Thymus (tissue), 11 donors: ENCODE results near the gene DPYD. TPM values are rescaled to one million over a fixed set of nuclear protein-coding genes. Genes with fewer than 3 reads are reported as not detected.

Experiments
- DNase-seq, 9 donors: peaks; one replicate each; pipeline ENCODE4 v3.0.0-alpha.2; 2013; ENCODE audit warnings: low spot score in 9 of 9, low read depth in 6 of 9, missing footprints in 1 of 9
- H3K27ac ChIP-seq, 2 donors: one replicate each; pipeline ENCODE4 v1.5.1; 2013; ENCODE audit warnings: control low read depth in 1 of 2, low read depth in 1 of 2, low read length in 1 of 2, mild to moderate bottlenecking in 1 of 2, moderate library complexity in 1 of 2
- H3K27me3 ChIP-seq, 2 donors: one replicate each; pipeline ENCODE4 v1.5.1; 2013; ENCODE audit warnings: low read length in 1 of 2; ENCODE audit not compliant: control insufficient read depth in 2 of 2, insufficient read depth in 1 of 2
- H3K36me3 ChIP-seq, 2 donors: one replicate each; pipeline ENCODE4 v1.5.1; 2013; ENCODE audit warnings: low read length in 1 of 2, mild to moderate bottlenecking in 1 of 2, moderate library complexity in 1 of 2; ENCODE audit not compliant: control insufficient read depth in 2 of 2, insufficient read depth in 2 of 2
- H3K4me1 ChIP-seq, 2 donors: one replicate each; pipeline ENCODE4 v1.5.1; 2013; ENCODE audit warnings: low read length in 2 of 2; ENCODE audit not compliant: control insufficient read depth in 2 of 2, insufficient read depth in 2 of 2
- H3K4me3 ChIP-seq, 2 donors: one replicate each; pipeline ENCODE4 v1.5.1; 2013; ENCODE audit warnings: low read length in 2 of 2, control low read depth in 1 of 2, mild to moderate bottlenecking in 1 of 2
- H3K9me3 ChIP-seq, 2 donors: one replicate each; pipeline ENCODE4 v1.5.1; 2013; ENCODE audit warnings: low read length in 1 of 2, mild to moderate bottlenecking in 1 of 2; ENCODE audit not compliant: control insufficient read depth in 2 of 2, insufficient read depth in 1 of 2
- WGBS: extraction: QIAGEN DNeasy Blood & Tissue Kit; methylation state at CpG from one replicate; pipeline ENCODE4 v1.1.7; 2013; 5-methylcytosine and 5-hydroxymethylcytosine counted together
- polyA plus RNA-seq: library from polyadenylated mRNA; stranded (reverse); fragments of 200-250 nt; gene quantifications from one replicate; pipeline ENCODE4 v1.2.3, GENCODE V29; 2013
- total RNA-seq: library from RNA; stranded (reverse); fragments of 120-200 nt; gene quantifications from one replicate; pipeline ENCODE4 v1.2.4, GENCODE V29; 2013
- donor health status: healthy.

The DPYD gene
- total and polyA plus RNA-seq, 2 donors, result 13.1 to 29.4 TPM

DNA sequence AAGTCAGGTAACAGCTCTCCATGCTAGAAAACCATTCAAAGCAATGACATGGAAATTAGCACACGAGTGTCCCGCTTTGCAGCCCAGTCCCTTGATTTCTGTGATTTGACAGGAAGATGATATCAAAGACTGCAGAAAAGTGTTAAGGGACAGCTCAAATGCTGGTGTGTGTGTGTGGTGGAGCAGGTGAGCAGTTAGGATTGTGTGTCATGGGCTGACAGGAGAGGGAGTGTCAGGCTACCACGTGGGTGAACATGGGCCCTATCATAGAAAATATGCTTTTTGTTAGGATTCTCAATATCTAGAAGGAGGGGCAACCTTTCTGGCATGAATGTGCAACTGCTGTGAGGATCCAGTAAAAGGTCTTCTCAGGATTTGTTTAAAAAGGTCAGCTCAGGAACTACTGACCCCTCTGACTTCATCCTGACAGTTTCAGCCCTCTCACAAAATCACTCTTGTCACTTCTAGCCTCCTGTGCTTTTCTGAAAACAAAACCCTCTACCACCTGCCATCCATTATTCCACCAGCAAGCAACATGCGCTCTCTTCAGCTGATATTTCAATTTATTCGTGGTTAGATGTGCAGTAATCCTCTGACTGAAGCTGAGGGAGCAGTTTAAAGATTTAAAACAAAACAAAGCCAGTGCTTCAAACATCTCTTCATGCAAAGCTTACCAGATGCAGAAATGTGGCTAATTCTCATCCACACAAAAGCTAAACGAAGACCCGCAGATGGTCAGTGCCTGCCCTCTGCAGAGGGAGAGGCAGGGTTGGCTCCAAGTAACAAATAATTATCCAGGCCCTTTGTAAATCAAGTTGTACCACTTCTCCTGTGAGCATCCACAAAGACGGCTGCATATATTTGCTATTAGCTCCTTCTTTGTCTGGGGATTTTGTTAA is 801.3 kb downstream of the DPYD start:
- no peaks in the 10 kb centered on the region for H3K36me3 ChIP-seq
- H3K4me1 ChIP-seq, result no peaks in the 10 kb centered on the region
- no peaks in the 10 kb centered on the region for H3K27me3 ChIP-seq
- H3K27ac ChIP-seq, result no peak overlapping the region
- DNase-seq, result no peak
- 94% methylated on average over 8 of the region's 8 CpGs for WGBS
- no peaks in the 10 kb centered on the region for H3K9me3 ChIP-seq
- no peak overlapping the region for H3K4me3 ChIP-seq

DNA sequence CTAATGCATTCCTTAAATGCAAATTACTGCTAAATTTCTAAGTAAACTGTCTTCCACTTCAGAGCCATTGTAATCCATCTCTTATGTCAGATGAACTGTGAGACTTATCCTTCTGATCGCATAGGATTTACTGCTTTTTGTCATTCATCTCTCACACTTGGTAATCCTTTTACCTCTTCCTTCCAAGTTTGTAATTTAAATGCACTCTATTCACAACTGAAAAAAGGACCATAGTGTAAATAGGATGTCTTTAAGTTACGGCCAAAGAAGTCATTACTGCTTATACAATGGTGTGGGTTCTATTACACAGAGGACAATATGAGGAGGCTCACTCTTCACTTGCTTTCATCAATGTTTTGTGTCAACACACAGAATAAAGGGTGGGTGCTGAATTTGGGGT is 806.0 kb downstream of the DPYD start:
- 97% methylated on average over 2 of the region's 2 CpGs for WGBS
- Histone ChIP-seq H3K9me3 (no peaks in the 10 kb centered on the region), H3K36me3 (no peaks in the 10 kb centered on the region), H3K27me3 (no peaks in the 10 kb centered on the region), H3K4me1 (no peaks in the 10 kb centered on the region), H3K27ac (no peak overlapping the region), H3K4me3 (no peak overlapping the region)
- no peak for DNase-seq

GRCh38 chr1:97112442-97112841 is 808.4 kb downstream of the DPYD start:
- no peak overlapping the region for H3K27ac ChIP-seq
- H3K4me1 ChIP-seq, result no peaks in the 10 kb centered on the region
- DNase-seq, result no peak
- no peaks in the 10 kb centered on the region for H3K27me3 ChIP-seq
- H3K4me3 ChIP-seq, result no peak overlapping the region
- no peaks in the 10 kb centered on the region for H3K9me3 ChIP-seq
- WGBS, result 97% methylated on average over 3 of the region's 3 CpGs
- H3K36me3 ChIP-seq, result no peaks in the 10 kb centered on the region

DNA sequence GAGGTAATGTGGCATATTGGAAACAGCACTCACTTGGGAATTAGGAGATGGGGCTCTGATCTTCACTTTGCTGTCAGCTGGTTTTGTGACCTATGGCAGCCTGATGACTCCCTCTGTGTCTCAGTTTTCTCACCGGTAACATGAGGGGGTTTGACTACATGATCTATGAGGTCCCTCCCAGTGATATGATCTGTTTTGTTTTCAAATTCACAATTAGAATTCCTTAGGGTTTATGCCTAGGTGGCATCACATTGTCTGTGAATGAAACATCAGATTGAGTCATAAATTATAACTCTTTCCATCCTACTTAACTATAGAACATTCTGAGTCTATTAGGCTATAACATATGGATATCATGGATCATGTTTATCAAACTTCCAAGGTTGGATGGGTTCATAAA is 812.7 kb downstream of the DPYD start:
- no peaks in the 10 kb centered on the region for H3K36me3 ChIP-seq
- H3K9me3 ChIP-seq, result peaks cover 0 to 2% of the 10 kb centered on the region in 2 donors
- H3K4me1 ChIP-seq, result no peaks in the 10 kb centered on the region
- no peak overlapping the region for H3K4me3 ChIP-seq
- no peak overlapping the region for H3K27ac ChIP-seq
- DNase-seq, result no peak
- no peaks in the 10 kb centered on the region for H3K27me3 ChIP-seq
- WGBS, result 98% methylated on average over 1 of the region's 1 CpG

GRCh38 chr1:97105531-97105930 is 815.3 kb downstream of the DPYD start:
- WGBS, result 98% methylated on average over 2 of the region's 2 CpGs
- DNase-seq, result no peak
- no peak overlapping the region for H3K27ac ChIP-seq
- no peaks in the 10 kb centered on the region for H3K4me1 ChIP-seq
- H3K36me3 ChIP-seq, result no peaks in the 10 kb centered on the region
- no peak overlapping the region for H3K4me3 ChIP-seq
- no peaks in the 10 kb centered on the region for H3K27me3 ChIP-seq
- peaks cover 0 to 2% of the 10 kb centered on the region in 2 donors for H3K9me3 ChIP-seq

GRCh38 chr1:97101509-97101908 is 819.3 kb downstream of the DPYD start:
- Histone ChIP-seq H3K27ac (no peak overlapping the region), H3K27me3 (no peaks in the 10 kb centered on the region), H3K4me1 (no peaks in the 10 kb centered on the region), H3K4me3 (no peak overlapping the region), H3K9me3 (peaks cover 0 to 2% of the 10 kb centered on the region in 2 donors), H3K36me3 (no peaks in the 10 kb centered on the region)
- DNase-seq, result no peak
- 98% methylated on average over 2 of the region's 2 CpGs for WGBS

DNA sequence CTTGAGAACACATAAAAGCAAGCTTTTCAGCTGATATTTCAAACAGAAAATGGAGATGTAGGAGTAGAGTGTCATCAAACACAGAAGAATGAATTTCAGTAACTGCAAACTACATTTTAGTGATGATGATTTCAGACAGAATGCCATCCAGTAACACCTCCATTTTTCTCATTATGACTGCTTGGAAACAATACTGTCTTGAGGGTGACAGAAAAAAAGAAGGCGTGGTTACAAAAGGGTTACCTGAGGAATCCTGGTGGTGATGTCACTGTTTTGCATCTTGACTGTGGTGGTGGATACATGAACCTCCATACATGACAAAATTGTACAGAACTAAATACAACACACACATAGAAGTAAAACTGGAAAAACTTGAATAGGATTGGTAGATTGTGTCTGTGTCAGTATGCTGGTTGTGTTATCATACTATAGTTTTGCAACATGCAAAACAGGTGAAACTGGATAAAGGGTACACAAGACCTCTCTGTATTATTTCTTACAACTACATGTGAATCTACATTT is 823.4 kb downstream of the DPYD start:
- no peak for DNase-seq
- Histone ChIP-seq H3K27ac (no peak overlapping the region), H3K9me3 (no peaks in the 10 kb centered on the region), H3K36me3 (no peaks in the 10 kb centered on the region), H3K4me3 (no peak overlapping the region), H3K27me3 (no peaks in the 10 kb centered on the region), H3K4me1 (no peaks in the 10 kb centered on the region)
- 100% methylated on average over 1 of the region's 1 CpG for WGBS

- Histone ChIP-seq H3K27me3 (no peaks in the 10 kb centered on the region), H3K4me1 (no peaks in the 10 kb centered on the region), H3K27ac (no peak overlapping the region), H3K4me3 (no peak overlapping the region), H3K36me3 (no peaks in the 10 kb centered on the region), H3K9me3 (no peaks in the 10 kb centered on the region)
- 99% methylated on average over 2 of the region's 2 CpGs for WGBS
- DNase-seq, result no peak
These were observed 825.1 kb downstream of the DPYD start for GRCh38 chr1:97095764-97096163.

- Histone ChIP-seq H3K27ac (no peak overlapping the region), H3K36me3 (no peaks in the 10 kb centered on the region), H3K27me3 (no peaks in the 10 kb centered on the region), H3K9me3 (no peaks in the 10 kb centered on the region), H3K4me3 (no peak overlapping the region), H3K4me1 (no peaks in the 10 kb centered on the region)
- 97% methylated on average over 6 of the region's 6 CpGs for WGBS
- DNase-seq, result no peak
These were observed 826.4 kb downstream of the DPYD start for GRCh38 chr1:97094247-97094972.
